ENCODE data around the gene KIRREL1.

The KIRREL1 gene

DNA sequence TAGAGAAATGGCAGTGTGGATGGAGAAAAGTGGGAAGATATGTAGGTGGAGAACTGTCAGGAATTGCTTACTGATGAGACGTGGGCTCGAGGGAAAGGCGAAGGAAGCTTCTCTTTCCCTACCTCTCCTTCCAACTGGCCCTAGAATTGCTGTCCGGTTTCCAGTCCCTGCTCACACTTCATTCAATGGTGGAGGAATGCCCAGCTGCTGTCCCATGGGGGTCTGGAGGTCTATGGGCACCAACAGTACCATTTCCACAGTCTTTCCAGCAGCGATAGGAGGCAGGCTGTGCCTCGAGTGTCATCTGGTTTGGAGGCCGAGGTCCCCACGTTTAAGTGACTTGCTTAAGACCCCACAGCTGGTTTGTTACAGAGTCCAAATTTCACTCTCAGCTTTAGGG, 155.7 kb downstream of the KIRREL1 start:
- DNase-seq = no peak

Measured in activated CD4-positive, alpha-beta T cell treated with anti-CD3 and anti-CD28 coated beads for 4 hours (primary cell).